H9 (cell line): ENCODE data around the gene MLYCD. TPM values are rescaled to one million over a fixed set of nuclear protein-coding genes. Genes with fewer than 3 reads are reported as not detected.

Experiments used
- DNase-seq: peaks from one replicate; pipeline ENCODE4 v3.0.0-alpha.2; 2017
- H2AFZ ChIP-seq: one replicate; pipeline ENCODE4 v1.6.1; 2013; ENCODE audit warnings: mild to moderate bottlenecking, low read length, control low read depth, moderate library complexity
- H2AK5ac ChIP-seq: 2 replicates; pipeline ENCODE4 v1.6.1; 2013; ENCODE audit warnings: low read length, control low read depth, mixed read lengths; ENCODE audit not compliant: insufficient read length
- H2BK120ac ChIP-seq: one replicate; pipeline ENCODE4 v1.6.1; 2013; ENCODE audit warnings: low read depth, mild to moderate bottlenecking, low read length, control low read depth, inconsistent platforms; ENCODE audit not compliant: poor library complexity, severe bottlenecking
- H2BK12ac ChIP-seq: 2 replicates; pipeline ENCODE4 v1.6.1; 2013; ENCODE audit warnings: low read length, control low read depth, mixed read lengths, low read depth; ENCODE audit not compliant: insufficient read length
- H2BK15ac ChIP-seq: 2 replicates; pipeline ENCODE4 v1.6.1; 2013; ENCODE audit warnings: low read depth, low read length, control low read depth
- H2BK20ac ChIP-seq: one replicate; pipeline ENCODE4 v1.6.1; 2013; ENCODE audit warnings: low read depth, mild to moderate bottlenecking, low read length, control low read depth, inconsistent platforms; ENCODE audit not compliant: poor library complexity, severe bottlenecking
- H2BK5ac ChIP-seq: 2 replicates; pipeline ENCODE4 v1.6.1; 2013; ENCODE audit warnings: low read length, control low read depth, mixed read lengths; ENCODE audit not compliant: insufficient read length
- H3K14ac ChIP-seq: 2 replicates; pipeline ENCODE4 v1.6.1; 2013; ENCODE audit warnings: low read length, control low read depth; ENCODE audit not compliant: insufficient read depth
- H3K18ac ChIP-seq: 2 replicates; pipeline ENCODE4 v1.6.1; 2013; ENCODE audit warnings: low read depth, mild to moderate bottlenecking, mixed read lengths, low read length, control low read depth; ENCODE audit not compliant: insufficient read length
- H3K23ac ChIP-seq: 2 replicates; pipeline ENCODE4 v1.6.1; 2013; ENCODE audit warnings: low read length, control low read depth, mixed read lengths, low read depth; ENCODE audit not compliant: insufficient read length
- H3K23me2 ChIP-seq: 2 replicates; pipeline ENCODE4 v1.6.1; 2013; ENCODE audit warnings: low read depth, mild to moderate bottlenecking, mixed read lengths, low read length, control low read depth; ENCODE audit not compliant: insufficient read length, poor library complexity, severe bottlenecking
- H3K27ac ChIP-seq: 2 replicates; pipeline ENCODE4 v1.5.1; 2013; ENCODE audit warnings: low read length, control low read depth, mixed read lengths, low read depth; ENCODE audit not compliant: insufficient read length
- H3K27me3 ChIP-seq: 2 replicates; pipeline ENCODE4 v1.6.1; 2013; ENCODE audit warnings: low read length, control low read depth, inconsistent platforms; ENCODE audit not compliant: insufficient read depth
- H3K4ac ChIP-seq: 2 replicates; pipeline ENCODE4 v1.6.1; 2013; ENCODE audit warnings: low read depth, mild to moderate bottlenecking, control low read depth, inconsistent platforms, low read length, moderate library complexity
- H3K4me1 ChIP-seq: 2 replicates; pipeline ENCODE4 v1.6.1; 2013; ENCODE audit warnings: low read length, control low read depth, inconsistent platforms; ENCODE audit not compliant: insufficient read depth
- H3K4me2 ChIP-seq: 2 replicates; pipeline ENCODE4 v1.6.1; 2013; ENCODE audit warnings: low read length, control low read depth, mixed read lengths; ENCODE audit not compliant: insufficient read length, insufficient read depth
- H3K56ac ChIP-seq: 2 replicates; pipeline ENCODE4 v1.6.1; 2013; ENCODE audit warnings: low read depth, mild to moderate bottlenecking, mixed read lengths, low read length, control low read depth; ENCODE audit not compliant: insufficient read length
- H3K79me1 ChIP-seq: 2 replicates; pipeline ENCODE4 v1.6.1; 2013; ENCODE audit warnings: low read depth, mild to moderate bottlenecking, moderate library complexity, low read length, control low read depth, inconsistent platforms; ENCODE audit not compliant: insufficient read depth, poor library complexity, severe bottlenecking
- H3K79me2 ChIP-seq: 2 replicates; pipeline ENCODE4 v1.6.1; 2013; ENCODE audit warnings: low read length, control low read depth, inconsistent platforms; ENCODE audit not compliant: insufficient read depth
- H3K9ac ChIP-seq: 2 replicates; pipeline ENCODE4 v1.6.1; 2013; ENCODE audit warnings: low read length, control low read depth, mixed read lengths; ENCODE audit not compliant: insufficient read length; ENCODE audit errors: extremely low read depth
- H3K9me3 ChIP-seq: one replicate; pipeline ENCODE4 v1.6.1; 2013; ENCODE audit warnings: low read depth, low read length, inconsistent platforms; ENCODE audit not compliant: control insufficient read depth
- H3T11ph ChIP-seq: one replicate; pipeline ENCODE4 v1.6.1; 2013; ENCODE audit warnings: mild to moderate bottlenecking, low read length, control low read depth, inconsistent platforms
- H4K20me1 ChIP-seq: one replicate; pipeline ENCODE4 v1.6.1; 2013; ENCODE audit not compliant: control insufficient read depth, insufficient read length, insufficient read depth
- H4K5ac ChIP-seq: 2 replicates; pipeline ENCODE4 v1.6.1; 2013; ENCODE audit warnings: low read depth, mild to moderate bottlenecking, mixed read lengths, low read length, control low read depth; ENCODE audit not compliant: insufficient read length
- H4K8ac ChIP-seq: replicated peaks from 2 replicates; pipeline ENCODE4 v1.6.1; 2013; ENCODE audit warnings: low read length, control low read depth, mixed read lengths, low read depth; ENCODE audit not compliant: insufficient read length
- H4K91ac ChIP-seq: 2 replicates; pipeline ENCODE4 v1.6.1; 2013; ENCODE audit warnings: low read depth, mild to moderate bottlenecking, moderate library complexity, mixed read lengths, low read length, control low read depth; ENCODE audit not compliant: insufficient read length
- H3K27ac Mint-ChIP-seq, 3 experiments: 2 replicates in 2 of 3; 3 replicates in 1 of 3; pipeline ENCODE4 v1.8.0; 2020 to 2021; ENCODE audit warnings: mixed read lengths in 3 of 3, mild to moderate bottlenecking in 1 of 3, moderate library complexity in 1 of 3
- H3K27me3 Mint-ChIP-seq: 2 replicates; pipeline ENCODE4 v1.8.0; 2021; ENCODE audit warnings: low read depth, mild to moderate bottlenecking, moderate library complexity, mixed read lengths
- H3K36me3 Mint-ChIP-seq, 3 experiments: 2 replicates in 2 of 3; 3 replicates in 1 of 3; pipeline ENCODE4 v1.8.0; 2020 to 2021; ENCODE audit warnings: low read depth in 3 of 3, mixed read lengths in 3 of 3; ENCODE audit not compliant: insufficient read depth in 1 of 3
- H3K4me1 Mint-ChIP-seq, 2 experiments: 2 replicates each; pipeline ENCODE4 v1.8.0; 2020; ENCODE audit warnings: mixed read lengths in 2 of 2
- H3K4me3 Mint-ChIP-seq, 2 experiments: 2 replicates in 1 of 2; 3 replicates in 1 of 2; pipeline ENCODE4 v1.8.0; 2020 to 2021; ENCODE audit warnings: mild to moderate bottlenecking in 2 of 2, mixed read lengths in 2 of 2, moderate library complexity in 1 of 2
- H3K9me3 Mint-ChIP-seq, 2 experiments: 2 replicates in 1 of 2; 3 replicates in 1 of 2; pipeline ENCODE4 v1.8.0; 2020; ENCODE audit warnings: mild to moderate bottlenecking in 2 of 2, mixed read lengths in 2 of 2, moderate library complexity in 1 of 2
- WGBS: extraction: QIAGEN DNeasy Blood & Tissue Kit; methylation state at CpG from one replicate; pipeline ENCODE4 v1.1.7; 2013; ENCODE audit warnings: missing lambda C conversion rate, low lambda C conversion rate, mixed read lengths; ENCODE audit not compliant: insufficient read length; ENCODE audit errors: extremely low coverage; 5-methylcytosine and 5-hydroxymethylcytosine counted together
- total RNA-seq: library from RNA; stranded (reverse); gene quantifications from 2 replicates; pipeline ENCODE4 v1.2.1, GENCODE V29; 2021
- TF ChIP-seq, protein P1 (sequence below): fragments of 200-600 bp; sonication (generic); conservative IDR thresholded peaks from 3 replicates; pipeline ENCODE4 v1.8.0; 2021; ENCODE audit warnings: antibody characterized with exemption, mild to moderate bottlenecking

MLYCD gene
- total RNA-seq, 1 experiment from 2014 or later = 7.1 TPM

DNA sequence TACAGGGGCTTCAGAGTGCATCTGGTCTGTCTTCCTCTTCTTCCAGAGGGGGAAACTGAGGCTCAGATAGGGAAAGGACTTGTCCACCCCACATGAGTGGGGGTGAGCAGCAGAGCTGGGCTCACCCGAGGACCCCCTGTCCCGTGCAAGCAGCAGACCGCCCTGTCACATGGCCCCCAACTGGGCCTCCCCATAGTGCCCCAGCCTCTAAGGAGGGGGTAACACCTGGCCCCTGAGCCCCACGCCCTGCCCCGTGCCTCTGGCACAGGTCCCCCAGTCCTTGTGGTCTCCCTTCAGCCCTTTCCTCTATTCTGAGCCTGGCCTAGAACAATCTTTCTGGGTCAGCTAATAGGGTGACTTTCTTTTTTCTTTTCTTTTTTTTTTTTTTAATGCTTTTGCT lies 62.7 kb downstream of the MLYCD start:
- no peak overlapping the region for H3K14ac ChIP-seq
- H2BK12ac ChIP-seq = no peak overlapping the region
- no peak for DNase-seq
- no peak overlapping the region for H3K18ac ChIP-seq
- no peak overlapping the region for H3K4ac ChIP-seq
- Mint-ChIP-seq H3K4me3 (no peak overlapping the region), H3K4me1 (peaks cover 3 to 4% of the 10 kb centered on the region in 2 experiments; a peak in 2 of 4 replicates), H3K9me3 (no peaks in the 10 kb centered on the region), H3K36me3 (peaks cover 0 to 2% (median 0%) of the 10 kb centered on the region in 3 experiments; a peak in 1 of 7 replicates), H3K27ac (no peak overlapping the region), H3K27me3 (no peaks in the 10 kb centered on the region)
- H3T11ph ChIP-seq = no peak overlapping the region
- H3K23me2 ChIP-seq = no peaks in the 10 kb centered on the region
- H2BK20ac ChIP-seq = no peak overlapping the region
- H3K79me2 ChIP-seq = no peaks in the 10 kb centered on the region
- H4K91ac ChIP-seq = no peak overlapping the region
- TF ChIP-seq, protein P1, sequence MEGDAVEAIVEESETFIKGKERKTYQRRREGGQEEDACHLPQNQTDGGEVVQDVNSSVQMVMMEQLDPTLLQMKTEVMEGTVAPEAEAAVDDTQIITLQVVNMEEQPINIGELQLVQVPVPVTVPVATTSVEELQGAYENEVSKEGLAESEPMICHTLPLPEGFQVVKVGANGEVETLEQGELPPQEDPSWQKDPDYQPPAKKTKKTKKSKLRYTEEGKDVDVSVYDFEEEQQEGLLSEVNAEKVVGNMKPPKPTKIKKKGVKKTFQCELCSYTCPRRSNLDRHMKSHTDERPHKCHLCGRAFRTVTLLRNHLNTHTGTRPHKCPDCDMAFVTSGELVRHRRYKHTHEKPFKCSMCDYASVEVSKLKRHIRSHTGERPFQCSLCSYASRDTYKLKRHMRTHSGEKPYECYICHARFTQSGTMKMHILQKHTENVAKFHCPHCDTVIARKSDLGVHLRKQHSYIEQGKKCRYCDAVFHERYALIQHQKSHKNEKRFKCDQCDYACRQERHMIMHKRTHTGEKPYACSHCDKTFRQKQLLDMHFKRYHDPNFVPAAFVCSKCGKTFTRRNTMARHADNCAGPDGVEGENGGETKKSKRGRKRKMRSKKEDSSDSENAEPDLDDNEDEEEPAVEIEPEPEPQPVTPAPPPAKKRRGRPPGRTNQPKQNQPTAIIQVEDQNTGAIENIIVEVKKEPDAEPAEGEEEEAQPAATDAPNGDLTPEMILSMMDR = no peak
- no CpG with 5 or more reads among the region's 5 CpGs for WGBS
- no peaks in the 10 kb centered on the region for H3K4me1 ChIP-seq
- no peak overlapping the region for H2AFZ ChIP-seq
- no peak overlapping the region for H3K9ac ChIP-seq
- no peak overlapping the region for H2AK5ac ChIP-seq
- no peak overlapping the region for H3K4me2 ChIP-seq
- H3K79me1 ChIP-seq = no peaks in the 10 kb centered on the region
- no peak overlapping the region for H2BK5ac ChIP-seq
- no peak overlapping the region for H4K5ac ChIP-seq
- H4K20me1 ChIP-seq = no peaks in the 10 kb centered on the region
- no peak overlapping the region for H4K8ac ChIP-seq
- no peak overlapping the region for H2BK15ac ChIP-seq
- no peak overlapping the region for H3K56ac ChIP-seq
- no peak overlapping the region for H2BK120ac ChIP-seq
- H3K9me3 ChIP-seq = no peaks in the 10 kb centered on the region
- no peak overlapping the region for H3K23ac ChIP-seq
- H3K27me3 ChIP-seq = no peaks in the 10 kb centered on the region
- no peak overlapping the region for H3K27ac ChIP-seq
